Panc1 (cell line): ENCODE results near the gene KIAA0930. TPM values are rescaled to one million over a fixed set of nuclear protein-coding genes. Genes with fewer than 3 reads are reported as not detected.

Experiments used
- ATAC-seq: fragments of 200-7000 bp; cut with Tn5 transposase; 2 replicates; pipeline ENCODE4 v1.9.1; 2020; ENCODE audit warnings: mild to moderate bottlenecking, moderate library complexity
- BruUV-seq: library from RNA; stranded (reverse); fragments of 400-500 nt; replicated peaks from 2 replicates; lab custom pipeline; 2021; lab: Mats Ljungman, UMichigan
- CTCF ChIA-PET: fragments of 300-600 bp; sonication (Branson Sonifier 250); formaldehyde crosslinking; loops from one replicate; lab custom pipeline; 2022; ENCODE audit warnings: antibody characterized with exemption; lab: Charles Lee
- POLR2A ChIA-PET: fragments of 300-600 bp; sonication (Branson Sonifier 250); formaldehyde crosslinking; loops from one replicate; lab custom pipeline; 2022; ENCODE audit warnings: antibody characterized with exemption; lab: Charles Lee
- DNase-seq: peaks from one replicate; pipeline ENCODE4 v3.0.0-alpha.2; 2010; ENCODE audit warnings: low read depth, low spot score
- H3K27ac ChIP-seq: 2 replicates; pipeline ENCODE4 v1.5.1; 2011; ENCODE audit warnings: mild to moderate bottlenecking, low read length, inconsistent platforms
- H3K27me3 ChIP-seq: fragments of 200-500 bp; sonication (Bioruptor generic); 2 replicates; pipeline ENCODE4 v1.6.0; 2014; ENCODE audit warnings: low read length, inconsistent platforms; ENCODE audit not compliant: control insufficient read depth, insufficient read depth
- H3K36me3 ChIP-seq: fragments of 200-500 bp; sonication (Bioruptor generic); 2 replicates; pipeline ENCODE4 v1.5.1; 2014; ENCODE audit warnings: inconsistent platforms, mild to moderate bottlenecking, low read length, moderate library complexity; ENCODE audit not compliant: control insufficient read depth, insufficient read depth
- H3K4me1 ChIP-seq: 2 replicates; pipeline ENCODE4 v1.5.1; 2011; ENCODE audit warnings: inconsistent platforms, mild to moderate bottlenecking, low read length, moderate library complexity; ENCODE audit not compliant: control insufficient read depth, insufficient read depth
- H3K4me3 ChIP-seq, 2 experiments: 2 replicates each; pipeline ENCODE4 v1.5.1; 2011 to 2012; ENCODE audit warnings: low read depth in 2 of 2, low read length in 2 of 2, mild to moderate bottlenecking in 2 of 2, inconsistent platforms in 1 of 2, moderate library complexity in 1 of 2
- H3K9me3 ChIP-seq: fragments of 200-500 bp; sonication (Bioruptor generic); 2 replicates; pipeline ENCODE4 v1.5.1; 2014; ENCODE audit warnings: low read depth, mild to moderate bottlenecking, inconsistent platforms, low read length, moderate library complexity; ENCODE audit not compliant: control insufficient read depth, insufficient read depth
- POLR2AphosphoS5 ChIP-seq: IDR thresholded peaks from 2 replicates; pipeline ENCODE4 v1.6.1; 2012; ENCODE audit warnings: mild to moderate bottlenecking, low read depth, low read length, moderate library complexity
- SIN3A ChIP-seq: IDR thresholded peaks from 2 replicates; pipeline ENCODE4 v1.6.1; 2012; ENCODE audit warnings: low read depth, mild to moderate bottlenecking, low read length, moderate library complexity, borderline replicate concordance; ENCODE audit not compliant: insufficient read depth
- TCF7L2 ChIP-seq: IDR thresholded peaks from 2 replicates; pipeline ENCODE4 v1.6.1; 2011; ENCODE audit warnings: mild to moderate bottlenecking, low read depth, low read length, inconsistent platforms
- in situ Hi-C: cut with HindIII; loops from 2 replicates; pipeline ENCODE4 v1.10.0; 2016; ENCODE audit warnings: low sequenced_read_pairs, low pct_unique_long_range_greater_than_20kb
- intact Hi-C: fragments of 100-400 bp; cut with micrococcal nuclease; formaldehyde crosslinking; loops from one replicate; pipeline ENCODE4 v1.10.0; 2022; ENCODE audit not compliant: unreplicated experiment
- total RNA-seq: library from RNA; stranded (reverse); gene quantifications from one replicate; pipeline ENCODE4 v1.2.1, GENCODE V29; 2021; ENCODE audit not compliant: unreplicated experiment
- TF ChIP-seq, protein P1 (sequence below): fragments of 450-650 bp; IDR thresholded peaks from 2 replicates; pipeline ENCODE4 v1.5.1; 2017; ENCODE audit warnings: mild to moderate bottlenecking
- TF ChIP-seq, protein P2 (sequence below), 2 experiments: IDR thresholded peaks; 2 replicates each; pipeline ENCODE4 v1.6.1; 2011 to 2012; ENCODE audit warnings: low read depth in 2 of 2, control low read depth in 1 of 2, low read length in 1 of 2, mild to moderate bottlenecking in 1 of 2, moderate library complexity in 1 of 2; ENCODE audit not compliant: insufficient read depth in 1 of 2

KIAA0930 gene
- total RNA-seq, 1 experiment from 2014 or later, result 42.5 TPM

DNA sequence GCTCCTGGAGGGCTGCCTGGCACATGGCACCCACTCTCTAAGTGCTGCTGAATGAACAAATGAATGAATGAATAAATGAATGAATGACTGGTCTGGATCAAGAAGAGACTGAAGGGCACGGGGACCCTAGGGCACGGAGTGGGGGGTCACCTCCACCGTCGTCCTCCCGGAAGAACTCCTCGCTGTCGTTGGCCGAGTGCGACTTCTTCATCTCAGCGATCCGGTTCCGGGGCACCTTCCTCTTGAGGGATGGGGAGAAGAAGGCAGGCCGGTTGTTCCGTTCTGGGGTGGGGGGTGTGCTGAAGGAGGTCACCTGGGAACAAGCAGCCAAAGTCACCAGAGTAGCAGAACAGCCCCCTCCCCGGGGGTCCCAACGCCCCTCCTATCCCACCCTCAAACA lies 41.0 kb downstream of the KIAA0930 start:
- POLR2A ChIA-PET, result no interaction called here
- in situ Hi-C loops, result no loop called here
- H3K4me3 ChIP-seq, result no peak overlapping the region

GRCh38 chr22:45198463-45198795 lies 42.3 kb downstream of the KIAA0930 start:
- Histone ChIP-seq H3K27ac (no peak overlapping the region), H3K4me3 (no peak overlapping the region), H3K36me3 (no peaks in the 10 kb centered on the region), H3K27me3 (no peaks in the 10 kb centered on the region), H3K4me1 (peaks cover 9% of the 10 kb centered on the region), H3K9me3 (no peaks in the 10 kb centered on the region)
- ATAC-seq (no peak), DNase-seq (no peak)
- TF ChIP-seq, protein P1, sequence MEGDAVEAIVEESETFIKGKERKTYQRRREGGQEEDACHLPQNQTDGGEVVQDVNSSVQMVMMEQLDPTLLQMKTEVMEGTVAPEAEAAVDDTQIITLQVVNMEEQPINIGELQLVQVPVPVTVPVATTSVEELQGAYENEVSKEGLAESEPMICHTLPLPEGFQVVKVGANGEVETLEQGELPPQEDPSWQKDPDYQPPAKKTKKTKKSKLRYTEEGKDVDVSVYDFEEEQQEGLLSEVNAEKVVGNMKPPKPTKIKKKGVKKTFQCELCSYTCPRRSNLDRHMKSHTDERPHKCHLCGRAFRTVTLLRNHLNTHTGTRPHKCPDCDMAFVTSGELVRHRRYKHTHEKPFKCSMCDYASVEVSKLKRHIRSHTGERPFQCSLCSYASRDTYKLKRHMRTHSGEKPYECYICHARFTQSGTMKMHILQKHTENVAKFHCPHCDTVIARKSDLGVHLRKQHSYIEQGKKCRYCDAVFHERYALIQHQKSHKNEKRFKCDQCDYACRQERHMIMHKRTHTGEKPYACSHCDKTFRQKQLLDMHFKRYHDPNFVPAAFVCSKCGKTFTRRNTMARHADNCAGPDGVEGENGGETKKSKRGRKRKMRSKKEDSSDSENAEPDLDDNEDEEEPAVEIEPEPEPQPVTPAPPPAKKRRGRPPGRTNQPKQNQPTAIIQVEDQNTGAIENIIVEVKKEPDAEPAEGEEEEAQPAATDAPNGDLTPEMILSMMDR, result no peak
- TF ChIP-seq, protein P2, sequence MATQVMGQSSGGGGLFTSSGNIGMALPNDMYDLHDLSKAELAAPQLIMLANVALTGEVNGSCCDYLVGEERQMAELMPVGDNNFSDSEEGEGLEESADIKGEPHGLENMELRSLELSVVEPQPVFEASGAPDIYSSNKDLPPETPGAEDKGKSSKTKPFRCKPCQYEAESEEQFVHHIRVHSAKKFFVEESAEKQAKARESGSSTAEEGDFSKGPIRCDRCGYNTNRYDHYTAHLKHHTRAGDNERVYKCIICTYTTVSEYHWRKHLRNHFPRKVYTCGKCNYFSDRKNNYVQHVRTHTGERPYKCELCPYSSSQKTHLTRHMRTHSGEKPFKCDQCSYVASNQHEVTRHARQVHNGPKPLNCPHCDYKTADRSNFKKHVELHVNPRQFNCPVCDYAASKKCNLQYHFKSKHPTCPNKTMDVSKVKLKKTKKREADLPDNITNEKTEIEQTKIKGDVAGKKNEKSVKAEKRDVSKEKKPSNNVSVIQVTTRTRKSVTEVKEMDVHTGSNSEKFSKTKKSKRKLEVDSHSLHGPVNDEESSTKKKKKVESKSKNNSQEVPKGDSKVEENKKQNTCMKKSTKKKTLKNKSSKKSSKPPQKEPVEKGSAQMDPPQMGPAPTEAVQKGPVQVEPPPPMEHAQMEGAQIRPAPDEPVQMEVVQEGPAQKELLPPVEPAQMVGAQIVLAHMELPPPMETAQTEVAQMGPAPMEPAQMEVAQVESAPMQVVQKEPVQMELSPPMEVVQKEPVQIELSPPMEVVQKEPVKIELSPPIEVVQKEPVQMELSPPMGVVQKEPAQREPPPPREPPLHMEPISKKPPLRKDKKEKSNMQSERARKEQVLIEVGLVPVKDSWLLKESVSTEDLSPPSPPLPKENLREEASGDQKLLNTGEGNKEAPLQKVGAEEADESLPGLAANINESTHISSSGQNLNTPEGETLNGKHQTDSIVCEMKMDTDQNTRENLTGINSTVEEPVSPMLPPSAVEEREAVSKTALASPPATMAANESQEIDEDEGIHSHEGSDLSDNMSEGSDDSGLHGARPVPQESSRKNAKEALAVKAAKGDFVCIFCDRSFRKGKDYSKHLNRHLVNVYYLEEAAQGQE (IDR thresholded peaks at IDR 0.05; ENCODE audit: insufficient read depth in 1 of 2, low read depth in 2 of 2, low read length in 1 of 2), result no peak
- no peak for TF ChIP-seq POLR2AphosphoS5
- TF ChIP-seq SIN3A, result no peak
- no peak for TF ChIP-seq TCF7L2
- ChIA-PET POLR2A (no interaction called here), CTCF (no interaction called here)
- no TSS peak for BruUV-seq
- intact Hi-C loops, result no loop called here
- in situ Hi-C loops, result no loop called here

More for the DNA sequence above, 41.0 kb downstream of the KIAA0930 start:
- no peak for TF ChIP-seq SIN3A
- no peak for DNase-seq
- intact Hi-C loops, result no loop called here
- Histone ChIP-seq H3K27me3 (no peaks in the 10 kb centered on the region), H3K4me1 (peaks cover 9% of the 10 kb centered on the region), H3K36me3 (no peaks in the 10 kb centered on the region), H3K9me3 (no peaks in the 10 kb centered on the region), H3K27ac (no peak overlapping the region)
- no peak for ATAC-seq
- BruUV-seq, result no TSS peak
- CTCF ChIA-PET, result no interaction called here

GRCh38 chr22:45197606-45198462 lies 42.9 kb downstream of the KIAA0930 start:
- in situ Hi-C loops (no loop called here), intact Hi-C loops (no loop called here)
- DNase-seq (no peak), ATAC-seq (no peak)
- no TSS peak for BruUV-seq
- H3K9me3 ChIP-seq, result no peaks in the 10 kb centered on the region
- no peaks in the 10 kb centered on the region for H3K27me3 ChIP-seq
- TF ChIP-seq, protein P2 (IDR thresholded peaks at IDR 0.05; ENCODE audit: insufficient read depth in 1 of 2, low read depth in 2 of 2, low read length in 1 of 2), result no peak
- TF ChIP-seq, protein P1, result no peak
- no peak for TF ChIP-seq SIN3A
- no peak for TF ChIP-seq POLR2AphosphoS5
- no peak for TF ChIP-seq TCF7L2
- peaks cover 9% of the 10 kb centered on the region for H3K4me1 ChIP-seq
- ChIA-PET POLR2A (no interaction called here), CTCF (no interaction called here)
- no peak overlapping the region for H3K4me3 ChIP-seq
- no peaks in the 10 kb centered on the region for H3K36me3 ChIP-seq
- H3K27ac ChIP-seq, result no peak overlapping the region
